Measurements from ENCODE around the gene COPRS. TPM values are rescaled to one million over a fixed set of nuclear protein-coding genes. Genes with fewer than 3 reads are reported as not detected.

Gene COPRS
- total RNA-seq, 1 experiment from 2014 or later = 52.4 TPM

DNA sequence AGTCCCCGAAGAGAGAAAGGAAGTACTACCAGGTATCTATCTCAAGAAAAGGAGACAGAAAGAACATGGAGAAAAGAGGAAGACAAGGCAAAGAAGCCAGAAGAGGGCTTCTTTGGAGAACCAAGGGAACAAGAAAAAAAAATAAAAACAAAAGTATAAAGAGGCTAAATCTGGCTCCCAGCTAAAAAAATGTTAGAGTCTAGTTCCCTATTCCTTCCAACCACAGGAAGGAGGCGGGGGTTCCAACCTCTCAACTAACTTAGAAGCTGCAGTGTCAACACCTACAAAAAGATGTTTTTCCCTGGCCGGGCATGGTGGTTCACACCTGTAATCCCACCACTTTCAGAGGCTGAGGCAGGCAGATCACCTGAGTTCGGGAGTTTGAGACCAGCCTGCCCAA, 29.1 kb upstream of the COPRS start:
- TF ChIP-seq, protein P1, sequence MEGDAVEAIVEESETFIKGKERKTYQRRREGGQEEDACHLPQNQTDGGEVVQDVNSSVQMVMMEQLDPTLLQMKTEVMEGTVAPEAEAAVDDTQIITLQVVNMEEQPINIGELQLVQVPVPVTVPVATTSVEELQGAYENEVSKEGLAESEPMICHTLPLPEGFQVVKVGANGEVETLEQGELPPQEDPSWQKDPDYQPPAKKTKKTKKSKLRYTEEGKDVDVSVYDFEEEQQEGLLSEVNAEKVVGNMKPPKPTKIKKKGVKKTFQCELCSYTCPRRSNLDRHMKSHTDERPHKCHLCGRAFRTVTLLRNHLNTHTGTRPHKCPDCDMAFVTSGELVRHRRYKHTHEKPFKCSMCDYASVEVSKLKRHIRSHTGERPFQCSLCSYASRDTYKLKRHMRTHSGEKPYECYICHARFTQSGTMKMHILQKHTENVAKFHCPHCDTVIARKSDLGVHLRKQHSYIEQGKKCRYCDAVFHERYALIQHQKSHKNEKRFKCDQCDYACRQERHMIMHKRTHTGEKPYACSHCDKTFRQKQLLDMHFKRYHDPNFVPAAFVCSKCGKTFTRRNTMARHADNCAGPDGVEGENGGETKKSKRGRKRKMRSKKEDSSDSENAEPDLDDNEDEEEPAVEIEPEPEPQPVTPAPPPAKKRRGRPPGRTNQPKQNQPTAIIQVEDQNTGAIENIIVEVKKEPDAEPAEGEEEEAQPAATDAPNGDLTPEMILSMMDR (IDR thresholded peaks at IDR 0.05 in 2 of 3, conservative IDR thresholded peaks at IDR 0.05 in 1 of 3; ENCODE audit: borderline replicate concordance in 1 of 3, insufficient read depth in 1 of 3, low read depth in 2 of 3, low read length in 2 of 3) = no peak
- TF ChIP-seq SRF (IDR thresholded peaks at IDR 0.05; ENCODE audit: low read depth) (no peak), POLR2AphosphoS5 (IDR thresholded peaks at IDR 0.05; ENCODE audit: low read depth, low read length) (no peak), CEBPB (IDR thresholded peaks at IDR 0.05; ENCODE audit: low read depth) (no peak), ZNF274 (IDR thresholded peaks at IDR 0.05; ENCODE audit: low read depth, low read length) (no peak), EZH2 (IDR thresholded peaks at IDR 0.05) (no peak), SP1 (IDR thresholded peaks at IDR 0.05; ENCODE audit: low read depth) (no peak), CBX3 (IDR thresholded peaks at IDR 0.05; ENCODE audit: low read depth) (no peak), RAD21 (IDR thresholded peaks at IDR 0.05; ENCODE audit: low read depth) (no peak), TCF7L2 (IDR thresholded peaks at IDR 0.05; ENCODE audit: borderline replicate concordance, extremely low read depth, insufficient read depth, insufficient read length) (no peak), ELF1 (IDR thresholded peaks at IDR 0.05; ENCODE audit: borderline replicate concordance, low read depth) (no peak), POLR2A (IDR thresholded peaks at IDR 0.05; ENCODE audit: borderline replicate concordance, extremely low read depth, insufficient read depth, insufficient read length) (no peak), SIN3A (IDR thresholded peaks at IDR 0.05; ENCODE audit: low read depth) (no peak), FOSL1 (IDR thresholded peaks at IDR 0.05; ENCODE audit: low read depth) (no peak)
- TF ChIP-seq, protein P2, sequence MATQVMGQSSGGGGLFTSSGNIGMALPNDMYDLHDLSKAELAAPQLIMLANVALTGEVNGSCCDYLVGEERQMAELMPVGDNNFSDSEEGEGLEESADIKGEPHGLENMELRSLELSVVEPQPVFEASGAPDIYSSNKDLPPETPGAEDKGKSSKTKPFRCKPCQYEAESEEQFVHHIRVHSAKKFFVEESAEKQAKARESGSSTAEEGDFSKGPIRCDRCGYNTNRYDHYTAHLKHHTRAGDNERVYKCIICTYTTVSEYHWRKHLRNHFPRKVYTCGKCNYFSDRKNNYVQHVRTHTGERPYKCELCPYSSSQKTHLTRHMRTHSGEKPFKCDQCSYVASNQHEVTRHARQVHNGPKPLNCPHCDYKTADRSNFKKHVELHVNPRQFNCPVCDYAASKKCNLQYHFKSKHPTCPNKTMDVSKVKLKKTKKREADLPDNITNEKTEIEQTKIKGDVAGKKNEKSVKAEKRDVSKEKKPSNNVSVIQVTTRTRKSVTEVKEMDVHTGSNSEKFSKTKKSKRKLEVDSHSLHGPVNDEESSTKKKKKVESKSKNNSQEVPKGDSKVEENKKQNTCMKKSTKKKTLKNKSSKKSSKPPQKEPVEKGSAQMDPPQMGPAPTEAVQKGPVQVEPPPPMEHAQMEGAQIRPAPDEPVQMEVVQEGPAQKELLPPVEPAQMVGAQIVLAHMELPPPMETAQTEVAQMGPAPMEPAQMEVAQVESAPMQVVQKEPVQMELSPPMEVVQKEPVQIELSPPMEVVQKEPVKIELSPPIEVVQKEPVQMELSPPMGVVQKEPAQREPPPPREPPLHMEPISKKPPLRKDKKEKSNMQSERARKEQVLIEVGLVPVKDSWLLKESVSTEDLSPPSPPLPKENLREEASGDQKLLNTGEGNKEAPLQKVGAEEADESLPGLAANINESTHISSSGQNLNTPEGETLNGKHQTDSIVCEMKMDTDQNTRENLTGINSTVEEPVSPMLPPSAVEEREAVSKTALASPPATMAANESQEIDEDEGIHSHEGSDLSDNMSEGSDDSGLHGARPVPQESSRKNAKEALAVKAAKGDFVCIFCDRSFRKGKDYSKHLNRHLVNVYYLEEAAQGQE (IDR thresholded peaks at IDR 0.05; ENCODE audit: low read depth) = no peak
- TF ChIP-seq, protein P3, sequence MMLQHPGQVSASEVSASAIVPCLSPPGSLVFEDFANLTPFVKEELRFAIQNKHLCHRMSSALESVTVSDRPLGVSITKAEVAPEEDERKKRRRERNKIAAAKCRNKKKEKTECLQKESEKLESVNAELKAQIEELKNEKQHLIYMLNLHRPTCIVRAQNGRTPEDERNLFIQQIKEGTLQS (IDR thresholded peaks at IDR 0.05) = no peak
- TF ChIP-seq, protein P4, sequence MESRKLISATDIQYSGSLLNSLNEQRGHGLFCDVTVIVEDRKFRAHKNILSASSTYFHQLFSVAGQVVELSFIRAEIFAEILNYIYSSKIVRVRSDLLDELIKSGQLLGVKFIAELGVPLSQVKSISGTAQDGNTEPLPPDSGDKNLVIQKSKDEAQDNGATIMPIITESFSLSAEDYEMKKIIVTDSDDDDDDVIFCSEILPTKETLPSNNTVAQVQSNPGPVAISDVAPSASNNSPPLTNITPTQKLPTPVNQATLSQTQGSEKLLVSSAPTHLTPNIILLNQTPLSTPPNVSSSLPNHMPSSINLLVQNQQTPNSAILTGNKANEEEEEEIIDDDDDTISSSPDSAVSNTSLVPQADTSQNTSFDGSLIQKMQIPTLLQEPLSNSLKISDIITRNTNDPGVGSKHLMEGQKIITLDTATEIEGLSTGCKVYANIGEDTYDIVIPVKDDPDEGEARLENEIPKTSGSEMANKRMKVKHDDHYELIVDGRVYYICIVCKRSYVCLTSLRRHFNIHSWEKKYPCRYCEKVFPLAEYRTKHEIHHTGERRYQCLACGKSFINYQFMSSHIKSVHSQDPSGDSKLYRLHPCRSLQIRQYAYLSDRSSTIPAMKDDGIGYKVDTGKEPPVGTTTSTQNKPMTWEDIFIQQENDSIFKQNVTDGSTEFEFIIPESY (IDR thresholded peaks at IDR 0.05; ENCODE audit: extremely low read depth, insufficient replicate concordance, low read length) = no peak
- ATAC-seq (no peak), DNase-seq (ENCODE audit: low read depth, low spot score) (no peak)
- Histone ChIP-seq H2AFZ (ENCODE audit: low read depth, low read length, poor library complexity, severe bottlenecking) (no peak overlapping the region), H3K27me3 (ENCODE audit: insufficient read depth, low read length) (no peaks in the 10 kb centered on the region), H3K27ac (ENCODE audit: low read depth, low read length) (no peak overlapping the region), H3K79me2 (ENCODE audit: insufficient read depth, low read length) (no peaks in the 10 kb centered on the region), H3K9me3 (ENCODE audit: control insufficient read depth in 1 of 2, insufficient read depth in 1 of 2, low read depth in 1 of 2, low read length in 2 of 2) (no peaks in the 10 kb centered on the region), H3K9me2 (ENCODE audit: insufficient read depth) (no peaks in the 10 kb centered on the region), H3K36me3 (ENCODE audit: control insufficient read depth in 1 of 2, insufficient read depth in 2 of 2, low read length in 2 of 2) (peaks cover 43 to 64% of the 10 kb centered on the region in 2 experiments), H4K20me1 (ENCODE audit: insufficient read depth) (no peaks in the 10 kb centered on the region), H3K4me2 (ENCODE audit: low read length) (no peak overlapping the region), H3K4me1 (ENCODE audit: control insufficient read depth in 1 of 2, insufficient read depth in 2 of 2, low read length in 2 of 2) (no peaks in the 10 kb centered on the region), H3K4me3 (replicated peaks in 1 of 2; ENCODE audit: low read depth in 1 of 2, low read length in 2 of 2) (no peak overlapping the region), H3K9ac (ENCODE audit: low read length) (no peak overlapping the region)
- intact Hi-C loops (cut with micrococcal nuclease) = no loop called here
- CTCF ChIA-PET = no interaction called here
- RAD21 ChIA-PET (ENCODE audit: low non-redundant PET in 1 of 2, low total read pairs in 2 of 2, uncharacterized antibody in 2 of 2, unreplicated experiment in 2 of 2) = no interaction called here
- POLR2A ChIA-PET = no interaction called here
- BruUV-seq (replicated peaks) = no TSS peak
